ENCODE measurements around the gene YWHAB. TPM values are rescaled to one million over a fixed set of nuclear protein-coding genes. Genes with fewer than 3 reads are reported as not detected.

The YWHAB gene
- total RNA-seq, 1 donor from 2014 or later, result 53.6 TPM

- DNase-seq (ENCODE audit: low read depth), result no peak
Measured at GRCh38 chr20:44911264-44911921, 25.9 kb downstream of the YWHAB start.

- DNase-seq (ENCODE audit: low read depth), result no peak
Measured at GRCh38 chr20:44912189-44912588, 26.7 kb downstream of the YWHAB start.

- DNase-seq (ENCODE audit: low read depth), result no peak
Measured at GRCh38 chr20:44914924-44915323, 29.4 kb downstream of the YWHAB start.

DNA sequence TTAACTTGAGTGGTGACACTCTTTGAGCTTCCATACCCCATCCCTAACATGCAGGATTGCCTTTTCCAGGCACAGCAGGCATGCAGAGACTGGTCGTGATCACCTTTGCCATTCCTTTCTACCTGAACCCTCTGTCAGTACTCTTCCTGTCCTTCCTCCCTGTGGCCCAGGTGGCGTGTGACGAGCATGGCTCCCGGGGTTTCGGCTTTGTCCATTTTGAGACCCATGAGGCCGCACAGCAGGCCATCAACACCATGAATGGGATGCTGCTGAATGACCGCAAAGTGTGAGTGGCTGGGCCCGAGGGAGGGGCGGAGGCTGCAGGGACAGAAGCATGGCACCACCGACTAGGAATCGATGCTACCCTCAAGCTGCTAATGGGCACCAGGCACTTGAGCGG, 31.1 kb downstream of the YWHAB start:
- DNase-seq (ENCODE audit: low read depth), result no peak

GRCh38 chr20:44917399-44917798, 31.9 kb downstream of the YWHAB start:
- no peak for DNase-seq (ENCODE audit: low read depth)

DNA sequence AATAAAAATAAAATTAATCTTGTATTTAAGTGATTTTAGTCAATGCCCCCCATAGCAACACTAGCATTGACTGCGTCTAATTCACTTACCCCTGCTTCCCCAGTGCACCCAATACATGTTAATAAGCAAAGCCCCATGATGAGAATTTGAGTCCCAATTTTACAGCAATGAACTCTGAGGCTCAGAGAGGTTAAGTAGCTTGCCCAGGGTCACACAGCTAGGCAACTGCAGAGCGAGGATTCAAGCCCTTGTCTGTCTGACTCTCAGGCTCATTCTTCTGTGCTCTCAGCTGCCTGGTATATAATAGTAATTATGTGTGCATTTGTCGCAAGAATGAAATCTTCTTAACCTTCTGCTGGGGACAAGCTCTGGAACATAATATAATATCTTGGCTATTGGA, 32.8 kb downstream of the YWHAB start:
- no peak for DNase-seq (ENCODE audit: low read depth)

DNA sequence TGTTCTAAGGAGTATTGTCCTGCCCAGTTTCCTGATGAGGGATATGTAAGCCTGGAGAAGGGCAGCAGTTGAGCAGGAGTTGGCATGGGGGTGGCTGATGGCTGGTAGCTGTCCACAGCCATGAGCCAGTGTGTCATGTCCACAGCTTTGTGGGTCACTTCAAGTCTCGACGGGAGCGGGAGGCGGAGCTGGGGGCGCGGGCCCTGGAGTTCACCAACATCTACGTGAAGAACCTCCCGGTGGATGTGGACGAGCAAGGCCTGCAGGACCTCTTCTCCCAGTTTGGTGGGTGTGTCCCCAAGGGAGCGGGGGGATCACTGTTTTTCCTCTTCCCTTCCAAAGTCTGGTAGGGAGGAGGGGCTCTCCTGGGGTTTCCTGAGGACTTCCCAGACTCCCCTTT, 33.3 kb downstream of the YWHAB start:
- DNase-seq (ENCODE audit: low read depth), result no peak

- no peak for DNase-seq (ENCODE audit: low read depth)
Measured at GRCh38 chr20:44921447-44921846, 35.9 kb downstream of the YWHAB start.

DNA sequence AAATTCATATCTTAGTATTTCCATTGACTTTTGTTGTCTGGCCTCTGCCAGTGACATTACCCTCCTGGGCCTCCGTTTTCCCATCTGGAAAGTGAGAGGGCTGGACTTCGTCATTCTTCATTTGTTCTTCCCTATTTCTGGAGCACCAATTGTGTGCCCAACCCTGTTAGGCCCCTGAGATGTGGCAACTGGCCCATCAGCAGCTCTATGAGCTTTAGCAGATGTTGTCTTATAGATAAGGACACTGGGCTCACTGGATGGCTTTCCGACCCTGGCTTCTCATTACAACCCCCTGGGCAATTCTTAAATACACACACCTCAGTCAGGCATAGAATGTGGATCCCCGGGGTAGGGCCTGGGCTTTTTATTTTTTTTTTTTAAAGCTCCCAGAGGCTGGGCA, 39.0 kb downstream of the YWHAB start:
- no peak for DNase-seq (ENCODE audit: low read depth)

GRCh38 chr20:44928595-44928994, 43.1 kb downstream of the YWHAB start:
- no peak for DNase-seq (ENCODE audit: low read depth)

DNA sequence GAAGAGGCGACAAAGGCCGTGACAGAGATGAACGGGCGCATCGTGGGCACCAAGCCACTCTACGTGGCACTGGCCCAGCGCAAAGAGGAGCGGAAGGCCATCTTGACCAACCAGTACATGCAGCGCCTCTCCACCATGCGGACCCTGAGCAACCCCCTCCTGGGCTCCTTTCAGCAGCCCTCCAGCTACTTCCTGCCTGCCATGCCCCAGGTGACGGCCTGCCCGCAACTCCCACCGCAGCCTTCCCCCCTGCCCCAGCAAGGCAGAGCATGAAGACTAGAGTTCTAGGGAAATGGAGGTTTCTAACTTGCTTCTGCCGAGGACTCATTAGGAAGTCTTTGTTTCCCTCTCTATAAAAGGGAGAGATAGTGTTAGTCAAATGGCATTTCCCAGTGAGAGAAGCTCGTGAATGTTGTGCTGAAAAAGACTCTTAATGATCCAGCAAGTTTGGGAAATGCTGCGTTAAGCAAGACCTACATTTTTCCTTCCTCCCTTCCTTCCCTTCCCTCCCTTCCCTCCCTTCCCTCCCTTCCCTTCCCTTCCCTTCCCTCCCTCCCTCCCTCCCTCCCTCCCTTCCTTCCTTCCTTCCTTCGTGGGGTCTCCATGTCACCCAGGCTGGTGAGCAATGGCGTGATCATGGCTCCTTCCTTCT, 45.1 kb downstream of the YWHAB start:
- no peak for DNase-seq (ENCODE audit: low read depth)

- no peak for DNase-seq (ENCODE audit: low read depth)
Measured at GRCh38 chr20:44931911-44932310, 46.4 kb downstream of the YWHAB start.

- DNase-seq (ENCODE audit: low read depth), result no peak
Measured at GRCh38 chr20:44932916-44933315, 47.4 kb downstream of the YWHAB start.

- DNase-seq (ENCODE audit: low read depth), result no peak
Measured at GRCh38 chr20:44936510-44936909, 51.0 kb downstream of the YWHAB start.

GRCh38 chr20:44938637-44939036, 53.1 kb downstream of the YWHAB start:
- DNase-seq (ENCODE audit: low read depth), result no peak

GRCh38 chr20:44941120-44941691, 55.7 kb downstream of the YWHAB start:
- no peak for DNase-seq (ENCODE audit: low read depth)

DNA sequence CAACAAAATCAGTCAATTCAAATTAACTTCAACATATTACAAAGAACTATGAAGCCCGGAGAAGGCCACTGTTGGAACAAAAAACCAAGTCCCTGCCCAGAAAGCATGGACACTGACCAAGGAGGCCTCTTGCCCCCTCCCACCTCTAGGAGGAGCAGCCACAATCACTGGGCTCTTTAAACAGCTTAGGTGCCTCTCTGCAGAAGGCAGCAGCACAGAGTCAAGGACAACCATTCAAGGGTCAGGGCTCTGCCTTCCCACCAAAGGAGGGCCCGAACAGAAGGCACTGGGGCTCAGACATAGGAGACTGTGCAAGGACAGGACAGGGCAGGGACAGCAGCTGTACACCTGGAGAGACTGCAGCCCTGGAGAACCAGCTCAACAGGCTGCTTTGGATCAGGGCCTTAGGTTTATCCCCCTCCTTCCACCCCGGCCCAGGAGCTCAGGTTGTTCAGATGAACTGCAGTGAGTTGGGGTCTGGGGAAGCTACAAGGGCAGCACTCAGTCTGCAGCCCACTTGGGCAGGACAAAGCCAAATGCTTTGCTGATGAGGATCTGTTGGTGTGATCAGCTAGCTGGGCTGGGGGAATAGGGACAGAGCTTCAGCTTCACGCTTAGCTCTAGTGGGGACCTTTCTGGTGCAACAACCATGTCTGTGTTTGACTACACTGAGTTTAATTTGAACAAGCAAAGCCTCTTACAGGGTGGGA, 56.9 kb downstream of the YWHAB start:
- DNase-seq (ENCODE audit: low read depth), result no peak

- DNase-seq (ENCODE audit: low read depth), result no peak
Measured at GRCh38 chr20:44943828-44944227, 58.3 kb downstream of the YWHAB start.

DNA sequence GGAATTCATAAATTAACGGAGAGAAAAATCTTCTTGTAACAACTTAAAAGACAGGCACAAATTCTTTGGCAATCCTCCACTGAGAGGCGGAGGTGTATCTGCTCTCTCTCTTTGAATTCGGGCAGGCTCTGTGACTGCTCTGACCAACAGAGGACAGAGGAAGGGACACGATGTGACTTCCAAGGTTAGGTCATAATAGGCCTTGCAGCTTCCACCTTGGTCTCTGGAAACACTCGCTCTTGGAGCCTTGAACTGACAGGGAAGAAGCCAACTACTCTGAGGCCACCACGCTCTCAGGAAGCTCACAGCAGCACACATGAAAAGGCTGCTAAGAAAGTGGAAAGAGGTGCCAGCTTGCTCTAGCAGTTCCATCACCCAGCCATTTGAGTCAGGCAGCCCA, 59.8 kb downstream of the YWHAB start:
- DNase-seq (ENCODE audit: low read depth), result no peak

DNA sequence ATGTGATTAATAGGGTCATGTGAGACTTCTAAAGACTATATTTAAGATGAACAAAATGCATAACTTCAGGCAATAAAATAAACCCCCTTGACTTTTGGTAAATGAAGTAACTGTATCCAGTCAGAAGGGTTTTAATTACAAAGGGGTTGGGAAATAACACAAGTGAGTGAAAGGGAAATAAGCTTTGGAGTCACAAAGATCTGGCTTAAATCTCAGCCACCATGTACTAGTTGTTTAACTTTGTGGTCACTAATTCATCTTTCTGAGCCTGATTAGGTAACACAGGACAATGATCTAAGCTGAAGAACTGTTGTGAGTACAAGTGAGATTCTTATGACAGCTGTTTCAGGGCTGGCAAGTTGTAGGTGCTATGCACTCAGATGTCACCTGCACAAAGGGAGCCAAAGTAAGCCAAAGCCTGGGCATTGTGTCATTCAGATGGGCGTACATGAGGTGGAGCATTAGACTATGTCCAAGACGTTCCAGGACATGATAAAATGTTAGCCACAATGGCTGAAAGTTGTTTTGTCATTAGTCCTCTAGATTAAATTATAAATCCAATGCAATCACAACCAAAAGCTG, 60.9 kb downstream of the YWHAB start:
- DNase-seq (ENCODE audit: low read depth), result peak; percentile 9

- DNase-seq (ENCODE audit: low read depth), result no peak
Measured at GRCh38 chr20:44948107-44948506, 62.6 kb downstream of the YWHAB start.

DNA sequence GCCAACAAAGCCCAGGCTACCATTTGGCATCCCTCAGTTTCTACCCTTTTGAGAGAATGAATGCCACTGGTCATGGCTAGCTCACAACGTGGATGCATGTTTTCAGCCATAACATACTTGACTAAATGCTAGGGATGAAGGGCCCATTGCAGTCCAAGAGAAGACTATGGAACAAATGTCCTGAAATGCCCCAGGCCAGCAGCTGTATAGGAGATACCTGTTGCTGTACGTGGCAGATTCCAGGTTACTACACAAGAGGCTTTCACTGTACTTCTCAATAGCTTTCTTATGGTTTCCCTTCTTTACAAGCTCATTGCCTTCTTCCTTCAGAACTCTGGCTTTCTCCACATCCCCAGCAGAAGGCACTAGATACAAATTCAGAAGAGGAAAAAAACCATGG, 63.0 kb downstream of the YWHAB start:
- DNase-seq (ENCODE audit: low read depth), result no peak

All from myocyte (in vitro differentiated cells).